HT1080 (cell line): Measurements from ENCODE around the gene NFIX. TPM values are rescaled to one million over a fixed set of nuclear protein-coding genes. Genes with fewer than 3 reads are reported as not detected.

Experiments
- DNase-seq: peaks from one replicate; pipeline ENCODE4 v3.0.0-alpha.2; 2015; ENCODE audit warnings: low read depth
- total RNA-seq: library from RNA; depleted of rRNA; stranded (reverse); fragments of >200 nt; shearing (Covaris generic); gene quantifications from 2 replicates; pipeline ENCODE4 v1.2.3, GENCODE V29; 2014

The NFIX gene
- total RNA-seq, 1 experiment from 2014 or later, result 21.7 TPM

- DNase-seq, result no peak
Measured at GRCh38 chr19:12987190-12987589, 8.1 kb upstream of the NFIX start.

GRCh38 chr19:12987781-12988180, 7.5 kb upstream of the NFIX start:
- DNase-seq, result no peak

DNA sequence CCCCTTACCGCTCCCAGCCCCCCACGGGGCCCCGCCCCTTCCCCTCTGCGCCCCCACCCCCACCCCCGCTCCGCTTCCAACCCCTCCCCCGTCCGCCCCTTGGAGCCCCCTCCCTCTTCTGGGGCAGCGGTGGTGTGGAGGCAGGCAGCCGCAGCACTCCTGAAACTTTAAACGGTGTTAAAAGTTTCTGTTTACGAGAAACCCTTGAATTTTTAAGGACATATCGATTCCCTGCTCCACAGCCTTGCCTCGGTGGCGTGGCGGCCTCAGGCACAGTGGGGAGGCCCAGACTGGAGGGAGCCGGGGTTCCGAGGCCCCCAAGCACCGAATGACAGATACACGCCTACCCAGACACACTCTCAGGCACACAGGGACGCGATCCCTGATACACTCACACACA, 4.8 kb upstream of the NFIX start:
- DNase-seq, result no peak

DNA sequence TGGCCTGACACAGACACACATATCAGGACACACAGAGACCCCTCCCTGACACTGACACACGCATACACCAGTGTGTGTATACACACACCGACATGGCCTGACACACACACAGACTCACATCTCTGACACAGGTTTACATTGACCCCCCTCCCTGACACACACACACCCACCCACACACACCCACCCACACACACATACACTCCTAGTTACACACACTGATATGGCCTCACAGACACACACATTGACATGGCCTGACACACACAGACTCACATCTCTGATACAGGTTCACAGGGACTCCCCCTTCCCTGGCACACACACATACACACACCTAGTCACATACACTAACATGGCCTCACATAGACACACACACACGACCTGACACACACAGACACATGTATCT, 4.4 kb upstream of the NFIX start:
- DNase-seq, result no peak

DNA sequence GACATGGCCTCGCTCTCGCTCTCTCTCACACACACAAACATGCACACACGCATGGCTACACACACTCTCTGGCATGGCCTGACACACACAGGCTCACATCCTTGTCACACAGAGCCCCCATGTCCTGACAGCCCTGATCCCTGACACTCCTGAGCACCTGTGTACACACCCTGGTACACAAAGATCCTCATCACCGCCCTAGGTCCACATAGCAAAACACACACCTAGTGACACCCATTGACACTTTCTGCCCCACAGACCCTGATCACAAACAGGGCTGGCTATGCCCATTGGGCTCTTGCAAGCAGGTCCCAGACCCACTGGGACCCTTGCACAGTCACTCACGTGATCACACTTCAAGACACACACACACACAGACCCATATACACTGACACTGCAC, 4.0 kb upstream of the NFIX start:
- no peak for DNase-seq

DNA sequence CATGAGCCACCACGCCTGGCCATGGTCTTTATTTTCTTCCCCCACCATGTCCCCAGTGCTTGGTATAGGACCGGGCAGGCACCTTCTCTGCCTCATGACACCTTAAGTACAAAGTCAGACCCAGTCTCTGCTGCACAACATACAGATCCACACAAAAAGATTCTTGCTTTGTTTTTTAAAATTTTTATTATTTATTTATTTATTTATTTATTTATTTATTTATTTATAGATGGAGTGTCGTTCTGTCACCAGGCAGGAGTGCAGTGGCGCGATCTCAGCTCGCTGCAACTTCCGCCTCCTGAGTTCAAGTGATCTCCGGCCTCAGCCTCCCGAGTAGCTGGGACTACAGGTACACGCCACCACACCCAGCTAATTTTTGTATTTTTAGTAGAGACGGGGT, 2.5 kb upstream of the NFIX start:
- no peak for DNase-seq

- no peak for DNase-seq
Measured at GRCh38 chr19:12993562-12993961, 1.7 kb upstream of the NFIX start.

DNA sequence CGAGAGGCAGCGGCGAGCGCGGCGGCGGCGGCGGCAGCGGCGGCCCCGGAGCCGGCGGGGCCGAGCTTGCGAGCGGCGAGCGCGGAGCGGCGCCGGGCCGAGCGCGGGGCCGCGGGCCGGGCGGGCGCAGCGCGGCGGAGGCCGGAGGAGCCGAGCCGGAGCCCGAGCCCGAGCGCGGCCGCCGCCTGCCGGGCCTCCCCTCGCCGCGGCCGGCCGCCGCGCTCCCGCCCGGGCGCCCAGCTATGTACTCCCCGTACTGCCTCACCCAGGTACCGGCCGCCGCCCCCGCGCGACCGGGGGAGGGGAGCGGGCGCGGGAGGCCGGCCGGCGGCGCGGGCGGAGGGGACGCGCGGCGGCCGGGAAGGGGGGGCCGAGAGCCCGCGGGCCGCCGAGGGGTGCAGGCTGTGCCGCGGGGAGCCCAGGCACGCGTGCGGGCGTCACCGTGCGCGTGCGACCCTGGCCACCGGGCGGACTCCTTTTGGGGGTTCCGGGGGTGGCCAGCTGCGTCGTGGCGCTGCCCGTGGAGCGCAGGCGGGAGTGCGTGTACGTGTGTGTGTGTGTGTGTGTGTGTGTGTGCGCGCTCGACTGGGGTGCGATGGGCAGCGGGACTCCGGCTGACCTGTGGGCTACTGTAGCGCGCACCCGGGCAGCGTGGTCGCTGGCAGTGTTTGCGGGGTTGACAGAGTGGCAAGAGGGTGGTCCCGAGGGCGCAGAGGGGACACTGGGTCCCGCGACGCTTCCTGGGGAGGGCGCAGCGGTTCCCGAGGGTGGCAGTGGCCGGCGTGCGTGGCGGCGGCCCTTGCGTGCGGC, 526 bp downstream of the NFIX start:
- no peak for DNase-seq

DNA sequence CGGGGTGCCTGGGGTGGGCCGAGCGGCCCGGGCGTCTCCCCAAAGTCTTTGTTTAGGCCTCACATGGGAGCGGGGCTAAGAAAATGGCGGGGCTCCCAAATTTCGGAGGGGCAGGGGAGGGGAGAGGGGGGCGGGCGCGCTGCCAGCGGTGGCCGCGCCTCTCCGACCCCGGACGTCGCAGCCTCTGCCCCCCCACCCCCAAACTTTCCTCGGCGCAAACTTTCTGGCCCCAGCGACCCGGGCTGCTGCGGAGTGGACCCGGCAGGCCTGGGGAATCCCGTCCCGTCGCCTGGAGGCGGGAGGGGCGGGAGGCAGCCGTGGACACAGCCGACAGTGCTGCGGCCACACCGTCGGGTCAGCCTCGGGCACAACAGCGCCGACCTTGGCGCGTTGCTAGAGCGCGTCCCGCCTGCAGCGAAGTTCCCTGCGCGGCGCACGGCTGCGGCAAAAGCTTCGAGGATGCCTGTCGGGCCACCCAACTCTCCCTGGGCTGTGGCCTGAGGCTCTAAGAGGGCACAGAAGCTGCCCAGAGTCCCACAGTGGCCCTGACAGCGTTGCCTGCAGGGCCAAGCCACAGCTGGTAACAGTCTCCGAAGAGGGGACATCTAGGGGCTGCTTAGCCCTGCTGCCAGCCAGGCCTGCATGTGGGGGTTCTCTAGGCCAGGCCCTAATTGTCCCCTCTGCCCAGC, 1.3 kb downstream of the NFIX start:
- DNase-seq, result no peak

DNA sequence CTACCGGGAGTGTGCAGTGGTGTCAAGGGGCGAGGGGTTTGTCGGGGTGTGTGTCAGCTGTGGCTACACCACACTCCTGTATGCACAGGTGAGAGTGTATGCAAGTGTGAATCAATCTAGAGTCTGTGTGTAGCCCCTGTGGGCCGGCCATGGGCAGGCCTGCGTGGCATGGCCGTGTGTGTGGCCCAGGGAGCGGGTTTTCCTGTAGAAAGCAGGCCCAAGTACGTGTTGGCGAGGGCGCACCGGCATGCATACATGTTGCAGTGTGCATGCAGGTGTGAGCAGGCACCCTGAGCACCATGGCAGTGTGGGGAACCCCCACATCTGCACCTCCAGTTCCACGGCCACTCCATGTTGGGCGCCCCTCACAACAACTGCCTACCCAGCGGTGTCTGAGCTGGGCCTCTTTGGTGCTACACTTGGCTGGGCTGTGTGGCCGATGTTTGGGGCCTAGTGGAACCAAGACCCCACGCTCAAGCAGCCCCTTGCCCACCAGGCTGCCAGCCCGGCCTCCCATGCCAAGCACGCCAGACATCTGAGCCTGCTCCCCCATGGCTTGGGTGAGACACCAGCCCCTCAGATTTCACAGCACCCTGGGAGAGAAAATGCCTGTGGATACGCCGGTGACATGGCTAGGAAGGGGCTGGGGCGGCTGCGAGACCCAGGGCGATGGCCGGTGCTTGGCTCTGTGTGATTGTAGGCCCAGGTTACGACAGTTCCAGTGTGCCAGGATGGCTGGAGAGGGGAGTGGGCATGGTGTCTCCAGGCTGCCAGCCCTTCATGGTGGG, 2.1 kb downstream of the NFIX start:
- DNase-seq, result no peak

DNA sequence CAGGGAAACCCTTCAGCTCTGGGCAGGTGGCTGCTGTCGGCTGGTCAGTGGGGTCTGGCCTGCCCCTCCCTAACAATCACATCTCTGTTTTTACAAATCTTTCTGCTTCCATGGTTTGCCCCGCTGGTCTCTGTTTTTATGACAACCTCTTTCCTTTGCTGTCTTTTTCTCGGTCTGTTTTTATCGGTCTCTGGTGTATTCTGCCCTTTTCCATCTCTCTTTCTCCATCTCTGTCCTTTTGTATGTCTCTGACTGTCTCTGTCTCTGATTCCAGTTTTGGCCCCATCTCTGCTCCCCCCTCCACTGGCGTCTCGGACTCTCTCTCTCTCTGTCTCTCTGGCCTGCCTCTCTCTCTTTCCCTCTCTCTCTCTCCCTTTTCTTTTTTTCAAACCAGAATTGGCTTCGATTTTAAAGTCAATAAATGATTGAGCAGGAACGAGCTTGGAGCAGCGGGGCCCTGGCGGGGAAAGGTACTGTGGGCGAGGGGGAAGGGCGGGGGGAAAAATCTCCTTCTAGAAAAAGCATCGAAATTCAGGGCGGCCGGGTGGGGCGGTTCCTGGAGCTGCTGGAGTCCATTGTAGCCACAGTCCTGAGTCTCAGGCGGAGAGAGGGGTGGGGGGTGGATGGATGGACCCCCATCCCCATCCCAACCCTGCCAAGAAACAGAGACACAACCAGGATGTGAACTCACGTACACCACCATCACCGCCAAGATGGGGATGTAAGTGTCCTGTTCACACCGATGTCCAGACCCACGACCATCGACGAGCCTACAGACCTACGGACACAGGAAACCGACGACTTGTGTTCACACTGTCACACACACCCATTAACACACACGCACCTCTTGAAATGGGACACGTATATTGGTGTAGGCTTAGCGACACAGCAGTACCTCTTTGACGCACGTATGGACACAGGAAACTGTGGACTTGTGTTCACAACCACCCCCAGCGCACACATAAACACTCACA, 3.0 kb downstream of the NFIX start:
- DNase-seq, result no peak

GRCh38 chr19:13001166-13001501, 5.9 kb downstream of the NFIX start:
- no peak for DNase-seq

DNA sequence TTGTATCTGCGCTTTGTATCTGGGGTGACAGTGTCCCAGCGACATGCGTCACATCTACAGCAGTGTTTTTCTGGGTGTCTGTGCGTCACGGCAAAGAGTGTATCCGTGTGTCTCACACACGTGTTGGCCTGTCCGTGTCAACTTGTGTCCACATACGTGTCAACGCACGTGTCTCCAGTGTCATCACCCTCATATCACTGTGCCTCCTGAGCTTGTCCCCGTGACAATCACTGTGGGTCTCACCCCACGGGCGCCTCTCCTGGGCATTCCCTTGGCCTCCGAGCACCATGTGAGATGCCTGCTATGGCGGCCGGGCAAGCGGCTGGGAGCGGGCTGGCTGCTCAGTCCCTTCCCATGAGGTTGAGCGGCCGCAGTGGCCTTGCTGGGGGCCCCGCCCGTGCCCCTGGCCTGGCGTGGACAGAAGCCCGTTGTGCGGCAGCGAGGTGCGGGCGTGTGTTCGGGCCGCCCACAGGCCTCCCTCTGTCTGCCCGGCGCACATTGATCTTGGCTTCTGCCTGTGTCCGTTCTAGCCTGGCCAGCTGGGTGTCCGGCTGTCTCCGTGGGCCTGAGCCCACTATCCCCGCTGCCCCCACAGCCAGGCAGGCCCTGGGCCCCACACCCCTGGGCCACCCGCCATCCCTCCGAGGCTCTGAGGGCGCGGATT, 6.4 kb downstream of the NFIX start:
- DNase-seq, result no peak

GRCh38 chr19:13002166-13002898, 7.1 kb downstream of the NFIX start:
- DNase-seq, result no peak

GRCh38 chr19:13003081-13003480, 7.8 kb downstream of the NFIX start:
- no peak for DNase-seq

- DNase-seq, result no peak
Measured at GRCh38 chr19:13004273-13004672, 9.0 kb downstream of the NFIX start.

DNA sequence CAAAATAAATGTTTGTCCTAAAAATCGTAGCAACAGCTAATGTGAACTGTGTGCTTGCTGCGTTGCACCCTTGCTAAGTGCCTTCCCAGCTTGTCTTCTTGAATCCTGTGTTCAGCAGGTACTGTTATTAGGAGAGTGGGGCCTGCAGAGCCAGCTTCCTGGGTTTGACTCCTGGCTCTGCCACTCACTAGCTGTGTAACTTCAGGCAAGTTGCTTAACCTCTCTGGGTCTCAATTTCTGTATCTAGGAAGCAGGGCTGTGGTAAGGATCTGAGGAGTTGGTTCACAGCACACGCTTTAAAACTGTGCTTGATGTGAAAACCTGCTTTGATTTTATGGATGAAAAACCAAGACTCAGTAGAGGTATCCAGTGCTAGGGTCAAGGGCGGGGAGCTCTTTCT, 10.0 kb downstream of the NFIX start:
- no peak for DNase-seq

DNA sequence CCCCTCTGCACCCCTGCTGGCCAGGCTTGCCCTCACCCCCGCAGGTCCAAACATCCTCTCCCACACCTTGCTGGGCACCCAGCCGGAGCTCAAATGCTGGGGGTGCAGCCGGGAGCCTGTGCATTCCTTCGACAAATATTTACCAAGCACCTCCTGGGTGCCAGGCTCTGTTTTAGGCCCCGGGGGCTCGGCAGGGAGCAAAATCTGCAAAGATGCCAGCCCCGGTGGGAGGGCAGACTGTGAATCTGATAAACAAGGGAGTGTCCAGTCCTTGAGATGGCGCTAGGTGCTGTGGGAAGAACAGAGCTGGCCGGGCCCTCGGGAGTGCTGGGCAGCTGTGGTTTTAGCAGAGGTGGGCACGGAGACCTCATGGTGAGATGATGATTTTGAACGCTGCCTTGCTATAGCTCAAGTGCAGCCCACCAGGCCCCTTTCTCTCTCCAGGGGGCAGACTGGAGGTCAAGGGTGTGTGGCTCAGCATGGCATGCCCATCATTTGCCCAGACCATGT, 10.6 kb downstream of the NFIX start:
- no peak for DNase-seq

GRCh38 chr19:13006431-13007281, 11.4 kb downstream of the NFIX start:
- DNase-seq, result no peak
